Loucy (cell line): Measurements from ENCODE around the gene CDH24.

Experiments used
- H2AFZ ChIP-seq: fragments of 200-600 bp; sonication (generic); 2 replicates; pipeline ENCODE4 v1.6.0; 2016; ENCODE audit warnings: antibody characterized with exemption, mild to moderate bottlenecking, low read length, moderate library complexity
- H3F3A ChIP-seq: fragments of 200-600 bp; 2 replicates; pipeline ENCODE4 v1.6.0; 2016; ENCODE audit warnings: antibody characterized with exemption, low read depth, mild to moderate bottlenecking
- H3K27me3 ChIP-seq: fragments of 200-600 bp; sonication (generic); 2 replicates; pipeline ENCODE4 v1.6.1; 2014; ENCODE audit warnings: low read length, mild to moderate bottlenecking; ENCODE audit not compliant: insufficient read depth, poor library complexity, severe bottlenecking
- H3K36me3 ChIP-seq: fragments of 200-600 bp; sonication (generic); 2 replicates; pipeline ENCODE4 v1.6.1; 2016; ENCODE audit warnings: low read length; ENCODE audit not compliant: insufficient read depth
- H3K4me1 ChIP-seq: fragments of 200-600 bp; sonication (generic); 2 replicates; pipeline ENCODE4 v1.5.1; 2014; ENCODE audit warnings: low read length, mild to moderate bottlenecking; ENCODE audit not compliant: insufficient read depth, poor library complexity, severe bottlenecking
- H3K4me2 ChIP-seq: fragments of 200-600 bp; sonication (generic); 2 replicates; pipeline ENCODE4 v1.6.0; 2014; ENCODE audit warnings: antibody characterized with exemption, low read length, low read depth, mild to moderate bottlenecking; ENCODE audit not compliant: poor library complexity, severe bottlenecking
- H3K4me3 ChIP-seq: fragments of 200-600 bp; sonication (generic); 2 replicates; pipeline ENCODE4 v1.5.1; 2014; ENCODE audit warnings: low read length, mild to moderate bottlenecking, mixed read lengths; ENCODE audit not compliant: poor library complexity, severe bottlenecking
- H3K79me2 ChIP-seq: fragments of 200-600 bp; sonication (generic); 2 replicates; pipeline ENCODE4 v1.6.1; 2014; ENCODE audit warnings: low read length; ENCODE audit not compliant: insufficient read depth
- H3K9ac ChIP-seq: fragments of 200-600 bp; sonication (generic); 2 replicates; pipeline ENCODE4 v1.6.0; 2014; ENCODE audit warnings: mild to moderate bottlenecking, low read depth, low read length, moderate library complexity; ENCODE audit not compliant: poor library complexity, severe bottlenecking
- H3K9me2 ChIP-seq: fragments of 200-600 bp; sonication (generic); replicated peaks from 2 replicates; pipeline ENCODE4 v1.6.1; 2016; ENCODE audit warnings: low read depth, low read length, mixed read lengths
- H3K9me3 ChIP-seq: fragments of 200-600 bp; sonication (generic); 2 replicates; pipeline ENCODE4 v1.6.1; 2014; ENCODE audit warnings: mild to moderate bottlenecking, antibody characterized with exemption, low read length, low read depth; ENCODE audit not compliant: insufficient read depth
- H4K20me1 ChIP-seq: fragments of 200-600 bp; sonication (generic); 2 replicates; pipeline ENCODE4 v1.6.0; 2014; ENCODE audit warnings: antibody characterized with exemption, low read length, mild to moderate bottlenecking; ENCODE audit not compliant: insufficient read depth, poor library complexity, severe bottlenecking
- CTCF ChIP-seq: fragments of 200-600 bp; sonication (generic); conservative IDR thresholded peaks from 2 replicates; pipeline ENCODE4 v1.5.1; 2014; ENCODE audit warnings: mild to moderate bottlenecking, antibody characterized with exemption, low read length
- EZH2phosphoT487 ChIP-seq: fragments of 200-600 bp; IDR thresholded peaks from 2 replicates; pipeline ENCODE4 v1.6.1; 2018; ENCODE audit warnings: antibody characterized with exemption, mild to moderate bottlenecking, moderate library complexity, borderline replicate concordance

CDH24 gene

GRCh38 chr14:23080474-23080873 lies 23.2 kb upstream of the CDH24 start:
- H3K9me2 ChIP-seq, result no peaks in the 10 kb centered on the region
- no peak overlapping the region for H3K4me3 ChIP-seq
- no peak overlapping the region for H3K4me2 ChIP-seq
- no peaks in the 10 kb centered on the region for H3K79me2 ChIP-seq
- peaks cover 7% of the 10 kb centered on the region; the same call in 1 of the 2 replicates for H3F3A ChIP-seq
- no peak overlapping the region for H2AFZ ChIP-seq
- no peaks in the 10 kb centered on the region for H3K9me3 ChIP-seq
- TF ChIP-seq EZH2phosphoT487 (no peak), CTCF (no peak)
- H3K4me1 ChIP-seq, result no peaks in the 10 kb centered on the region
- H4K20me1 ChIP-seq, result peaks cover 6% of the 10 kb centered on the region
- peaks cover 92% of the 10 kb centered on the region for H3K36me3 ChIP-seq
- H3K27me3 ChIP-seq, result no peaks in the 10 kb centered on the region
- no peak overlapping the region for H3K9ac ChIP-seq

GRCh38 chr14:23079716-23080115 lies 22.4 kb upstream of the CDH24 start:
- H3K36me3 ChIP-seq, result peaks cover 92% of the 10 kb centered on the region
- H3K79me2 ChIP-seq, result no peaks in the 10 kb centered on the region
- no peak overlapping the region for H3K4me2 ChIP-seq

GRCh38 chr14:23078692-23079116 lies 21.4 kb upstream of the CDH24 start:
- H3K9ac ChIP-seq, result no peak overlapping the region
- H3K9me2 ChIP-seq, result no peaks in the 10 kb centered on the region
- peaks cover 7% of the 10 kb centered on the region; the same call in 1 of the 2 replicates for H3F3A ChIP-seq
- peaks cover 88% of the 10 kb centered on the region for H3K36me3 ChIP-seq
- H3K9me3 ChIP-seq, result no peaks in the 10 kb centered on the region
- H4K20me1 ChIP-seq, result peaks cover 6% of the 10 kb centered on the region
- no peaks in the 10 kb centered on the region for H3K27me3 ChIP-seq
- H3K4me1 ChIP-seq, result no peaks in the 10 kb centered on the region
- H3K4me2 ChIP-seq, result no peak overlapping the region
- TF ChIP-seq CTCF, result no peak
- H2AFZ ChIP-seq, result no peak overlapping the region
- H3K4me3 ChIP-seq, result no peak overlapping the region
- no peaks in the 10 kb centered on the region for H3K79me2 ChIP-seq

More at GRCh38 chr14:23079716-23080115, 22.4 kb upstream of the CDH24 start:
- no peak overlapping the region for H3K4me3 ChIP-seq
- H4K20me1 ChIP-seq, result peaks cover 6% of the 10 kb centered on the region
- no peak overlapping the region for H3K9ac ChIP-seq
- H3K9me3 ChIP-seq, result no peaks in the 10 kb centered on the region
- H3K4me1 ChIP-seq, result no peaks in the 10 kb centered on the region
- peaks cover 7% of the 10 kb centered on the region; the same call in 1 of the 2 replicates for H3F3A ChIP-seq
- no peaks in the 10 kb centered on the region for H3K27me3 ChIP-seq
- TF ChIP-seq EZH2phosphoT487 (no peak), CTCF (no peak)
- no peak overlapping the region for H2AFZ ChIP-seq
- H3K9me2 ChIP-seq, result no peaks in the 10 kb centered on the region
